ENCODE measurements around the gene RBP3.

Gene RBP3

GRCh38 chr10:47337310-47337709 is 10.9 kb upstream of the RBP3 start:
- no peak for DNase-seq

- no peak for DNase-seq
Measured at GRCh38 chr10:47339186-47339735, 8.9 kb upstream of the RBP3 start.

GRCh38 chr10:47339759-47340607 is 8.2 kb upstream of the RBP3 start:
- no peak for DNase-seq

- DNase-seq: peak; percentile 63 to 73
Measured at GRCh38 chr10:47340608-47341170, 7.5 kb upstream of the RBP3 start.

GRCh38 chr10:47344996-47345870 is 2.9 kb upstream of the RBP3 start:
- DNase-seq: no peak

GRCh38 chr10:47346581-47347302 is 1.4 kb upstream of the RBP3 start:
- DNase-seq: no peak

GRCh38 chr10:47347303-47347675 is 874 bp upstream of the RBP3 start:
- DNase-seq: no peak

DNA sequence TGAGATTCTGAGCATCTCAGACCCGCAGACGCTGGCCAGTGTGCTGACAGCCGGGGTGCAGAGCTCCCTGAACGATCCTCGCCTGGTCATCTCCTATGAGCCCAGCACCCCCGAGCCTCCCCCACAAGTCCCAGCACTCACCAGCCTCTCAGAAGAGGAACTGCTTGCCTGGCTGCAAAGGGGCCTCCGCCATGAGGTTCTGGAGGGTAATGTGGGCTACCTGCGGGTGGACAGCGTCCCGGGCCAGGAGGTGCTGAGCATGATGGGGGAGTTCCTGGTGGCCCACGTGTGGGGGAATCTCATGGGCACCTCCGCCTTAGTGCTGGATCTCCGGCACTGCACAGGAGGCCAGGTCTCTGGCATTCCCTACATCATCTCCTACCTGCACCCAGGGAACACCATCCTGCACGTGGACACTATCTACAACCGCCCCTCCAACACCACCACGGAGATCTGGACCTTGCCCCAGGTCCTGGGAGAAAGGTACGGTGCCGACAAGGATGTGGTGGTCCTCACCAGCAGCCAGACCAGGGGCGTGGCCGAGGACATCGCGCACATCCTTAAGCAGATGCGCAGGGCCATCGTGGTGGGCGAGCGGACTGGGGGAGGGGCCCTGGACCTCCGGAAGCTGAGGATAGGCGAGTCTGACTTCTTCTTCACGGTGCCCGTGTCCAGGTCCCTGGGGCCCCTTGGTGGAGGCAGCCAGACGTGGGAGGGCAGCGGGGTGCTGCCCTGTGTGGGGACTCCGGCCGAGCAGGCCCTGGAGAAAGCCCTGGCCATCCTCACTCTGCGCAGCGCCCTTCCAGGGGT is 703 bp downstream of the RBP3 start:
- no peak for DNase-seq

DNA sequence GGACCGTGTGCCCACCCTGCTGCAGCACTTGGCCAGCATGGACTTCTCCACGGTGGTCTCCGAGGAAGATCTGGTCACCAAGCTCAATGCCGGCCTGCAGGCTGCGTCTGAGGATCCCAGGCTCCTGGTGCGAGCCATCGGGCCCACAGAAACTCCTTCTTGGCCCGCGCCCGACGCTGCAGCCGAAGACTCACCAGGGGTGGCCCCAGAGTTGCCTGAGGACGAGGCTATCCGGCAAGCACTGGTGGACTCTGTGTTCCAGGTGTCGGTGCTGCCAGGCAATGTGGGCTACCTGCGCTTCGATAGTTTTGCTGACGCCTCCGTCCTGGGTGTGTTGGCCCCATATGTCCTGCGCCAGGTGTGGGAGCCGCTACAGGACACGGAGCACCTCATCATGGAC is 1.4 kb downstream of the RBP3 start:
- DNase-seq: no peak

DNA sequence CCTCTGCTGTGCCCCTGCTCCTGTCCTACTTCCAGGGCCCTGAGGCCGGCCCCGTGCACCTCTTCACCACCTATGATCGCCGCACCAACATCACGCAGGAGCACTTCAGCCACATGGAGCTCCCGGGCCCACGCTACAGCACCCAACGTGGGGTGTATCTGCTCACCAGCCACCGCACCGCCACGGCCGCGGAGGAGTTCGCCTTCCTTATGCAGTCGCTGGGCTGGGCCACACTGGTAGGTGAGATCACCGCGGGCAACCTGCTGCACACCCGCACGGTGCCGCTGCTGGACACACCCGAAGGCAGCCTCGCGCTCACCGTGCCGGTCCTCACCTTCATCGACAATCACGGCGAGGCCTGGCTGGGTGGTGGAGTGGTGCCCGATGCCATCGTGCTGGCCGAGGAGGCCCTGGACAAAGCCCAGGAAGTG is 1.8 kb downstream of the RBP3 start:
- no peak for DNase-seq

DNA sequence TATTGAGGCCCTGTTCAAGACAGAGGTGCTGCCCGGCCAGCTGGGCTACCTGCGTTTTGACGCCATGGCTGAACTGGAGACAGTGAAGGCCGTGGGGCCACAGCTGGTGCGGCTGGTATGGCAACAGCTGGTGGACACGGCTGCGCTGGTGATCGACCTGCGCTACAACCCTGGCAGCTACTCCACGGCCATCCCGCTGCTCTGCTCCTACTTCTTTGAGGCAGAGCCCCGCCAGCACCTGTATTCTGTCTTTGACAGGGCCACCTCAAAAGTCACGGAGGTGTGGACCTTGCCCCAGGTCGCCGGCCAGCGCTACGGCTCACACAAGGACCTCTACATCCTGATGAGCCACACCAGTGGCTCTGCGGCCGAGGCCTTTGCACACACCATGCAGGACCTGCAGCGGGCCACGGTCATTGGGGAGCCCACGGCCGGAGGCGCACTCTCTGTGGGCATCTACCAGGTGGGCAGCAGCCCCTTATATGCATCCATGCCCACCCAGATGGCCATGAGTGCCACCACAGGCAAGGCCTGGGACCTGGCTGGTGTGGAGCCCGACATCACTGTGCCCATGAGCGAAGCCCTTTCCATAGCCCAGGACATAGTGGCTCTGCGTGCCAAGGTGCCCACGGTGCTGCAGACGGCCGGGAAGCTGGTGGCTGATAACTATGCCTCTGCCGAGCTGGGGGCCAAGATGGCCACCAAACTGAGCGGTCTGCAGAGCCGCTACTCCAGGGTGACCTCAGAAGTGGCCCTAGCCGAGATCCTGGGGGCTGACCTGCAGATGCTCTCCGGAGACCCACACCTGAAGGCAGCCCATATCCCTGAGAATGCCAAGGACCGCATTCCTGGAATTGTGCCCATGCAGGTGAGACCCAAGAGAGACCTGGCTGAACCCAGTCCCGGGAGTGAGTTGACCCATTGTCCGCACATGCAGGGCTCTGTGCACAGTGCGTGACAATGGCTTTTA is 2.8 kb downstream of the RBP3 start:
- no peak for DNase-seq

DNA sequence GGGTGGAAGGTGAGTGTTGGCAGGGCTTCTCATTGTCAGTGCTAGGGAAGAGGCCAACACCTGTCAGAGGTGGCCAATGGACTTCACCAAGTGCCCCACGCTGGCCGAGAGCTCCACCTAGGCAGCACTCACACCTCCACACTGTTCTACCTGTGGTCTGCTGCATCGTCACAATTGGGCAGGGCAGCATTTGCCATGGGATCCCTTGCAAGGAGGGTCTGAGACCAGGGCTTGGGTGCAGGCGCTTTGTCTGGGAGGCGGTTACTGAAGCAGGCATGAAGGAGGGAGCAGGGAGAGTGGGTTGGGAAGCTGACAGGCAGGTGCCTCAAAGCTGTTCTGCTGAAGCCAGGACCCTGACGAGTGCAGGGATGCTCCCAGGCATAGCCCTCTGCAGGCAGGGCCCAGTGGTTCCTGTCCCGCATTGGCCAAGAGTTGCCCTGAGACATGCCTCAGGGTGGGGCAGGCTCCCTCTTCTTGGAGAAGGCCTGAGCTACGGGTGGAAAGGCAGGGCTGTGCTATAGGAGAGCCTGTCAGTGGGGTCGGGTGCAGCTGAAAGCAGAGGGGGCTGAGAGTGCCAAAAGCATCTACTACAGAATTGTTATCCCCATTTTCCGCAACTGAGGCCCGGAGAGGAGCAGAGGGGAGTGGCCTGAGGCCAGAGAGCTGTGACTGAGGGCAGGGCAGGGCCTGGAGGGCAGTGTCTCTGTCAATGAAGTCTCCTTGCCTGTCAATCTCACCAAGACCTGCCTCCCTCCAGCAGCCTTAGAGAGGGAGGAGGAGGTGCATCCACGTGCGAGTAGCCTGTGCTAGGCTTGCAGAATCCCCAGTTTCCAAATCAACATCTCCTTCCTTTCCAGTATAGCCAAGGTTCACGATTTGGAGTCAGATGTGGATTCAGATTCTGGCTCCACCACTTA is 4.0 kb downstream of the RBP3 start:
- no peak for DNase-seq

DNA sequence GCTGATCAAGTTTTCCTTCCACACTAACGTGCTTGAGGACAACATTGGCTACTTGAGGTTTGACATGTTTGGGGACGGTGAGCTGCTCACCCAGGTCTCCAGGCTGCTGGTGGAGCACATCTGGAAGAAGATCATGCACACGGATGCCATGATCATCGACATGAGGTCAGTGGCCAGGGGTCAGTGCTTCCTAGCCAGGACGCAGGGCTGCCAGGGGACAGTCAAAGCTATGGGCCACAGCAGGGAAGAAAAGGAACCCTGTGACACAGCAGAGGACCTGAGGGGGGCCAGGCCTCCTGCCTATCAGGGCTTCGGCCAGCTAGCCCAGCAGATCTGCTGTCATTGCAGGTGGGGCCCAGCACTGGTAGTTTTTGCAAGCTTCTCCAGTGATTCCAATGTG is 5.2 kb downstream of the RBP3 start:
- DNase-seq: no peak

DNA sequence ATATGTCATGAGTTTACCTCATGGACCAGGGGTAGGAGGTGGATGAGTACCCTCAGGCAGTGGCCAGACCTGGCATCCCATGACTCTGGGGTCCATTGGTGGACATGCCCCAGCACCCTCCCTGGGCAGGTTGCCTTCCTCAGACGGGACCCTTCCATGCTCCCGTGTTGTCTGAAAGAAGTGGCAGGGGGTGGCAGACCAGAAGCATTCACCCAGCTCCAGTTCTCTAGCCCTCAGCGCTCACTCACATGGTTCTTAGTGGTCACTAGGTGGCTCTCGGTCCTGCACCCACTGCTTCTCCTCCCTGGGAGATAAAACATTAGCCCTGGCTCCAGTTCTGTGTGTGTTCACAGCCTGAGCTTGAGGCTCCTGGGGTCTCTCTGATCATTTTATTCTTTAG is 6.0 kb downstream of the RBP3 start:
- no peak for DNase-seq

DNA sequence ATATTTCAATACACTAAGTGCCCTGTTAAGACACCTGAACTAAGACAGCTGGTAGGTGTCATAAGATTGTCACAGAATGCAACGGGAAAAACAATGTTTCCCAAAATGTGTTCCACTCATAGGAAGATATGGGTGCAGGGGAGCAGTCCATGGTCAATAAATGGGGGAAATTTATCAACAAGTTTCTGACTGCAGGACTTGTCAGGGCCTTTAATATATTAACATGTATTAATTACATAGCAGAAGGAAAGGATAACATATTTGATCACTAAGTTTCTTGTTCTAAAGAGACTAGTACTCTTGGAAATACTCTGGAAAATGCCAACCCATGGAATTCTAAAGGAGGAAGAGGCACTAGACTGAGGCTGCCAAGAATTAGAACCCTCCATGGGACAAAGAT is 6.7 kb downstream of the RBP3 start:
- DNase-seq: no peak

- DNase-seq: no peak
Measured at GRCh38 chr10:47356708-47357107, 8.5 kb downstream of the RBP3 start.

- no peak for DNase-seq
Measured at GRCh38 chr10:47357131-47357582, 9.0 kb downstream of the RBP3 start.

DNA sequence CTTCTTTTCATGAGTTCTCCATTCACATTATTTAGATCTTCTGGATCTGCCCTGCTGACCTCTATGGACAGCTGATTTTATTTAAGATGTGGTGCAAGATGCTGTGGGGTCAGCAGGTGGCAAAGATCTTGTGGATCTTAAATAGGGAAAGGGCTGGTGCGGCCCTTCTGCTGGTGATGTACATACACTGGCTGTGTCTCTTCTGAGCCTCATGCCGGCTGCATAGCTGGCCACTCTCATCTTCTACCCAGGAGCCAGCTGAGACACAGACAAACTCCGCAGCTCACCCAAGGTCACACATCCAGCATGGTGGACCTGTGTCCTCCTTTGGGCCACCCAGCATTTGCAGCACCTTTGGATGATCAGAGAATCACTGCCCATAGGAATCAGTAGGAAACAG is 9.7 kb downstream of the RBP3 start:
- DNase-seq: no peak

GRCh38 chr10:47358457-47358856 is 10.3 kb downstream of the RBP3 start:
- no peak for DNase-seq

Data from activated CD4-positive, alpha-beta T cell treated with anti-CD3 and anti-CD28 coated beads, Interleukin-2, amount 50 U/mL, for 4 hours (primary cell).